Measurements from ENCODE around the gene CRISP2.

CRISP2 gene

DNA sequence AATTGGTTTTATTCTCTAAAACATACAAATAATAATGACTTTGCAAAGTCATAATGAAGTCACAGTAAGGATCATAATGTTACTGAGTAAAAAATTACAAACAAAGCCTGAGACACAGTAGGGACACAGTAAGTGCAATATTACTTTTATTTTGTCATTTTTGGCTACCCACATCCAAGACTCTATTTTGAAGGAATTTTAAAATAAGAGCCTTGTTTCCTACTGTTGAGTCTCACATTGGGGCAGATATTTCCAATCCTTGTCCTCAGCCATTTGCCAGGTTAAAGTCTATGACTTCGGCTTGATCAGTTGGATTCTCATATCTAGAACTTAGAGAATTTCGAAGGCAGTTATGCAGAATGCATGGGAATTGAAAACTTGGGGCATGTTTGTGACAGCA, 65.9 kb downstream of the CRISP2 start:
- TF ChIP-seq, protein P1, sequence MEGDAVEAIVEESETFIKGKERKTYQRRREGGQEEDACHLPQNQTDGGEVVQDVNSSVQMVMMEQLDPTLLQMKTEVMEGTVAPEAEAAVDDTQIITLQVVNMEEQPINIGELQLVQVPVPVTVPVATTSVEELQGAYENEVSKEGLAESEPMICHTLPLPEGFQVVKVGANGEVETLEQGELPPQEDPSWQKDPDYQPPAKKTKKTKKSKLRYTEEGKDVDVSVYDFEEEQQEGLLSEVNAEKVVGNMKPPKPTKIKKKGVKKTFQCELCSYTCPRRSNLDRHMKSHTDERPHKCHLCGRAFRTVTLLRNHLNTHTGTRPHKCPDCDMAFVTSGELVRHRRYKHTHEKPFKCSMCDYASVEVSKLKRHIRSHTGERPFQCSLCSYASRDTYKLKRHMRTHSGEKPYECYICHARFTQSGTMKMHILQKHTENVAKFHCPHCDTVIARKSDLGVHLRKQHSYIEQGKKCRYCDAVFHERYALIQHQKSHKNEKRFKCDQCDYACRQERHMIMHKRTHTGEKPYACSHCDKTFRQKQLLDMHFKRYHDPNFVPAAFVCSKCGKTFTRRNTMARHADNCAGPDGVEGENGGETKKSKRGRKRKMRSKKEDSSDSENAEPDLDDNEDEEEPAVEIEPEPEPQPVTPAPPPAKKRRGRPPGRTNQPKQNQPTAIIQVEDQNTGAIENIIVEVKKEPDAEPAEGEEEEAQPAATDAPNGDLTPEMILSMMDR (conservative IDR thresholded peaks at IDR 0.05; ENCODE audit: low read depth, low read length), result no peak
- DNase-seq (ENCODE audit: low read depth), result no peak
- no peak overlapping the region for H3K4me3 ChIP-seq (ENCODE audit: low read length)

DNA sequence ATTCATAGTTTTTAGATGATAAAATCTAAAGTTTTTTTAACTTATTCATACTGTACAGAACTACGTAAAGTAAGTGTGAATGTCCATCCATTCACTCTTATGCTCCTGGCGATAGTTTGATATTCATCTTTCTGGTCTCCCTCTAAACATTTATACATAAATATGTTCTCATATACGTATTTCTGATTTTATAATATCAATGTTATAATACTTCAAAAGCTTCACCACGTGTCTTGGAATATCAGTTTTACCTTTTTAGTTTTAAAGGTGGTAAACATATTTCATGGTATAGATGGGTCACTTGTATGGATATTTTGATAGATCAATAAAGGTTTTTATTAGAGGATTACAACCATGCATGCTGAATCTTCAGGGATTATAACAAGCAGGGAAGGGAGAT, 66.4 kb downstream of the CRISP2 start:
- TF ChIP-seq, protein P1 (conservative IDR thresholded peaks at IDR 0.05; ENCODE audit: low read depth, low read length), result no peak
- no peak for DNase-seq (ENCODE audit: low read depth)
- H3K4me3 ChIP-seq (ENCODE audit: low read length), result no peak overlapping the region

DNA sequence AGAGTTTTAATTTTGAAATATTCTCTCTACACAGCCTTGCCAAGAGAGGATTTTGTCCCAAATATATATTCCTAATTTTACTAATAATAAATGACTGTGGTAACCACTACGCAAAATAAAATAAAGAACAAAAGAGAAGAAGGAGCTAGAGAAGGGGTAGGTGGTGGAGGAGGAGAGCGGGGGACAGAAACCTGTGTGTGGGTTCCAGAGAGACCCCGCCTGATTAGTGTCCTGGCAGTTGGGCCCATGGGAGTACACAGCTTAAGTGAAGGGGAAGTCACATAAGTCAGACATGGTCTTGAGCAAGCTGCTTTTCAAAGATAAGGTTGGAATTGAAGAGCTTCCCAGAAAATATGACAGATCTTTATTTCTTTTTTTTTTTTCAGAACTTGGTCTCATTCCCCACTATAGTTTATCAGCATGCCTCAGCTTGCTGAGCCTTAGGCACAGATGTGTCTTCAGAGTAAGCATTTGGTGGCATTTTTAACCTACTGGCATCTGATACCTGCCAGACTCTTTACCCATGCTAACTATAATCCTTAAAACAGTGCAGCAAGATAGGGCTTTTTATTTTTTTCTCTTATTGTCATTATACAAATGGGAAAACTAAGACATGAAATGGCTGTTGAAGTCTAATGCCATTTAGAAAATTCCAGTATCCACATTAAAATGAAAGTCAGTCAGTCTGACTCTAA, 67.1 kb downstream of the CRISP2 start:
- no peak for DNase-seq (ENCODE audit: low read depth)
- H3K4me3 ChIP-seq (ENCODE audit: low read length), result no peak overlapping the region
- TF ChIP-seq, protein P1 (conservative IDR thresholded peaks at IDR 0.05; ENCODE audit: low read depth, low read length), result no peak

DNA sequence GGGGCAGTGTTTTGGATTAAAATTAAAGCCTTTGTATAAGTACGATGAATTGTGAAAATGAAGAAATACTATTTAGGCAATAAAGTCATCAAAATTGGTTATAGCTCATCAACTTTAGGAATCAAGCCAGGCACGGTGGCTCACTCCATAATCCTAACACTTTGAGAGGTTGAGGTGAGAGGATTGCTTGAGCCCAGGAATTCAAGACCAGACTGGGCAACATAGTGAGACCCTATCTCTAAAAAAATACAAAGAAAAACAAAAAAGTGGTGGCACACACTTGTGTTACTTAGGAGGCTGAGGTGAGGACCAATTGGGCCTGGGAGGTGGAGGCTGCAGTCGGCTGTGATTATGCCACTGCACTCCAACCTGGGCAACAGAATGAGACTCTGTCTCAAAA, 68.2 kb downstream of the CRISP2 start:
- TF ChIP-seq, protein P1 (conservative IDR thresholded peaks at IDR 0.05; ENCODE audit: low read depth, low read length), result no peak
- no peak for DNase-seq (ENCODE audit: low read depth)
- no peak overlapping the region for H3K4me3 ChIP-seq (ENCODE audit: low read length)
